ENCODE measurements around the gene ZFHX3. TPM values are rescaled to one million over a fixed set of nuclear protein-coding genes. Genes with fewer than 3 reads are reported as not detected.

ZFHX3 gene
- total and polyA plus RNA-seq, 2 donors (not counting 3 experiments of a cell fraction or from before 2014, with no cell fraction given), result 3.7 to 18.8 TPM

GRCh38 chr16:72811876-72812275, 236.1 kb downstream of the ZFHX3 start:
- Histone ChIP-seq H3K4me3 (replicated peaks in 1 of 3; ENCODE audit: insufficient read depth in 1 of 3, low read depth in 1 of 3, low read length in 3 of 3) (no peak overlapping the region), H3K9me3 (replicated peaks; ENCODE audit: control insufficient read depth, insufficient read depth, low read length) (no peaks in the 10 kb centered on the region), H3K79me2 (ENCODE audit: control insufficient read depth, insufficient read depth, low read length) (no peaks in the 10 kb centered on the region), H2AFZ (ENCODE audit: low read depth, low read length) (no peak overlapping the region), H3K27ac (ENCODE audit: insufficient read depth, low read depth, low read length) (no peak overlapping the region), H3K4me1 (ENCODE audit: control insufficient read depth, extremely low read depth, insufficient read depth, low read length) (no peaks in the 10 kb centered on the region), H3K27me3 (ENCODE audit: control insufficient read depth in 2 of 2, insufficient read depth in 2 of 2, low read length in 2 of 2) (no peaks in the 10 kb centered on the region), H3K9ac (replicated peaks; ENCODE audit: extremely low read depth, insufficient read depth, low read length) (no peak overlapping the region), H4K20me1 (replicated peaks; ENCODE audit: control insufficient read depth, extremely low read depth, insufficient read depth, low read length) (no peaks in the 10 kb centered on the region), H3K36me3 (ENCODE audit: control insufficient read depth in 2 of 2, extremely low read depth in 1 of 2, insufficient read depth in 2 of 2, low read length in 2 of 2) (peaks cover 0 to 8% of the 10 kb centered on the region in 2 experiments), H3K9me1 (replicated peaks; ENCODE audit: control insufficient read depth, extremely low read depth, insufficient read depth, low read length) (no peaks in the 10 kb centered on the region), H3K4me2 (ENCODE audit: insufficient read depth, low read length) (no peak overlapping the region)
- ChIA-PET CTCF (interaction anchor here (1.3 to 1.9 kb wide), 2 partner anchors 21 to 150 kb away, joined by 4 to 6 read pairs; no protein-coding TSS in a partner anchor), POLR2A (no interaction called here)
- intact Hi-C loops (cut with micrococcal nuclease) (no loop called here), dilution Hi-C loops (cut with MboI; ENCODE audit: extremely low pct_ligation_motif_present, low sequenced_read_pairs) (no loop called here)
- BruUV-seq (replicated peaks), result no TSS peak
- TF ChIP-seq FOS (IDR thresholded peaks at IDR 0.05; ENCODE audit: borderline replicate concordance, insufficient read depth, low read length) (no peak), MAX (IDR thresholded peaks at IDR 0.05; ENCODE audit: insufficient read depth, insufficient read length) (no peak), JUN (IDR thresholded peaks at IDR 0.05; ENCODE audit: borderline replicate concordance, insufficient read depth, insufficient read length, low read depth) (no peak), CTCF (IDR thresholded peaks at IDR 0.05; ENCODE audit: extremely low read depth in 1 of 2, insufficient read depth in 1 of 2, low read depth in 1 of 2, low read length in 2 of 2) (no peak), EZH2 (IDR thresholded peaks at IDR 0.05; ENCODE audit: borderline replicate concordance, low read depth, low read length, severe bottlenecking) (no peak), POLR2A (IDR thresholded peaks at IDR 0.05; ENCODE audit: low read depth, low read length) (no peak), MYC (IDR thresholded peaks at IDR 0.05; ENCODE audit: low read depth, low read length) (no peak)
- DNase-seq (ENCODE audit: low read depth, low spot score), result no peak
- no peak for FAIRE-seq

Data from endothelial cell of umbilical vein (primary cell).